Stimulated activated CD4-positive, alpha-beta T cell treated with anti-CD3 and anti-CD28 coated beads, Interleukin-4, amount 100 ng/mL, for 4 hours (primary cell): ENCODE measurements around the gene LIN28B.

Experiments
- DNase-seq, 2 experiments: peaks; one replicate each; pipeline ENCODE4 v3.0.0-alpha.2; 2020

The LIN28B gene

GRCh38 chr6:105015482-105015881 lies 58.6 kb downstream of the LIN28B start:
- no peak for DNase-seq

- no peak for DNase-seq
Observed at GRCh38 chr6:105019285-105019684, 62.4 kb downstream of the LIN28B start.

DNA sequence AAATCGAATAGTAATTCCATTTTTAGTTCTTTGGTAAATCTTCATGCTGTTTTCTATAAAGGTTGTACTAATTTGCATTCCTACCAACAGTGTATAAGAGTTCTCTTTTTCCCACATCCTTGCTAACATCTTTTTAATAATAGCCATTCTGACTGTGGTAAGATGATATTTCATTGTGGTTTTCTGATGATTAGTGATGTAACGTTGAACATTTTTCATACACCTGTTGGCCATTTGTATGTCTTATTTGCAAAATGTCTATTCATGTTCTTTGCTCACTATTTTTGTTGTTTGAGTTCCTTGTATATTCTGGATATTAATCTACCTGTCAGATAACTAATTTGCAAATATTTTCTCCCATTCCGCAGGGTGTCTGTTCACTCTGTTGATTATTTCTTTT lies 64.5 kb downstream of the LIN28B start:
- no peak for DNase-seq

DNA sequence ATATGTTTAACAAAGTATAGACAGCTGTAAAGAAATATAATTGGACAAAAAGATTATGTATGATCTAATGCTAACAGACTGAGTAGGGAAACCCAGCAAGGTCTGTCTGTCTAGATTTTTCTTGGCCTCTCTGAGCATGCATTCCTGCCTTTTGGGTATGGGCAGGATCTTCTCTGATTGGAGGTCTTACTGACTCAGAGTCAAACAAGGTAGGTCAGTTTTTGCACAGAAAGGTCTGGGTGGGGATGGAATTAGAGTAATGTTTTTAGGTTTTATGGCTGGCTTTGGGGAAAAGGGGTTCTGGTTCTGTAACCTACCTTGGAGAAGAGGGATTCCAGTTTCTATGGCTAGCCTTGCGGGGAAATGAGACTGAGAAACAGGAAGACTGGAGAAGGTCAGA lies 65.5 kb downstream of the LIN28B start:
- no peak for DNase-seq

DNA sequence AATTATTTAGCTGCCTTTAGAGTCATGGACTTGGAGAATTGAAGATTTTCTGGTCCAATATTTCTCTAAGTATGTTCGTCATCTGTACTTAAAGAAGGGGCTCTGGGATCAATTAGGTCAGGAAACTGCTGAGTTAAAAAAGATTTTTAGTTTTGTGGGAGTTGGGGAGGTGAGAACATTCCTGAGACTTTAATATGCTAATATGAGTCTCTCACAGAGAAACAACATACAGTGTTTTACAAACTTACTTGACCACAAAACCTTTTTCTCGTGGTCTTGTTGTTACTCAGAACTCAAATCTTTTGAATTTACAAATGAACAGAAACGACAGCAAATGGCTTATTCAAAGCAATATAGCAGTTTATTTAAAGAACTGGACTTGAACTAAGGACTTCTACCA lies 67.9 kb downstream of the LIN28B start:
- DNase-seq, result no peak

GRCh38 chr6:105028898-105029297 lies 72.0 kb downstream of the LIN28B start:
- no peak for DNase-seq

DNA sequence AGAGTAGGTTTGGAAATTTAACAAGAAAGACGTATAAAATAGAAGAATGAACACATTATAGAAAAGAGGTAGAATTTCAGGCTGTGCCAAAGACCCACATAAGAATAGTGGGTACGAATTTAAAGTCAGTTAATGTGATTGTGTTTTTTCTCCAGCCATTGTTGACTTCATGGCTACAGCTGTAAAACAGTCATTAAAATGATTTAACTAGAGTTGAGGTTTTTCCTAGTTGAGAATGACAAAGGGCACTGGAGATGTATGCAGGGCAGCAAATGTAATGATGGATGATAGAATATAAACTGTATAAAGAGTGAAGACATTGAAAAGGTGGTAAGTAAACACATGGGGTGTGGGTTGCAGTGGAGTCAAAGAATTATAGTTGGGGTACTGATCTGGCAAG lies 72.7 kb downstream of the LIN28B start:
- no peak for DNase-seq

- DNase-seq, result no peak
Observed at GRCh38 chr6:105034470-105034869, 77.6 kb downstream of the LIN28B start.

GRCh38 chr6:105035299-105035698 lies 78.4 kb downstream of the LIN28B start:
- DNase-seq, result no peak

- DNase-seq, result no peak
Observed at GRCh38 chr6:105036351-105036750, 79.4 kb downstream of the LIN28B start.

- no peak for DNase-seq
Observed at GRCh38 chr6:105038259-105038658, 81.4 kb downstream of the LIN28B start.

DNA sequence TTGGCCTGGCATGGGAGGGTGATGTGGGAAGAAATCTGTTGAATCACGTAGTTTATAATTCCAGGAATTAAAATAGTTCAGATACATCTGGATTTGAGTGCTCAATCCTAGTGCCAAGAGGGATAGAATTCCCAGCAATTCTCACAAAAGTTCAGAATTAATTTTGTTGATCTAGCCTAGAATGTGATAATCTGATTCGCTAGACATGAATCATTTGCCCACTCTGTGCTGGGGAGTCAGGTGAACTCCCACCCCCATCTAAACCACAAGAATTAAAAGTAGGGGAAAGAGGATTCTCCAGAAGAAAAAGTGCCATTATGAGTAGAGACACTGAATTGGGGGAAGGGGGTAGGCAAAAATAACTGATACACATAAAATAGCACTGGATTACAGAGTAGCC lies 85.0 kb downstream of the LIN28B start:
- DNase-seq, result no peak

DNA sequence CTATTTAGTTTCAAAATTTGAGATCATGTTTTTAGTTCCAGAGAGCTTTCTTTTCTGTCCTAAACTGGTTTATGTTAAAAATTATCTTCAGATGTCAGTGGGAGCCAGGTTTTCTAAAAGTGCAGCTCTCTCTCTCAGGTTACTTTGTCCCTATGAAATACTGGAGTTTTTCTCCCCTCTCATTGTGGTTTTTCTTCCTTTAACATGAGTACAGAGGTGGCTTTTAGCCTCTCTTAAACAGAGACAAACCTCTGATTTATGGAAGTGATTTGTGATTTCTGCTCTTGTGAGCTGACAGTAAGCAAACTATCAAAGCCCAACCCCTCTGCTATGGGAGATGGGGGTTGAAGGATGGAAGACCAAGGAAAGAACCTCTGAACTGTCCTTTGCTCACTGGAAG lies 85.7 kb downstream of the LIN28B start:
- DNase-seq, result no peak

- no peak for DNase-seq
Observed at GRCh38 chr6:105043979-105044378, 87.1 kb downstream of the LIN28B start.

DNA sequence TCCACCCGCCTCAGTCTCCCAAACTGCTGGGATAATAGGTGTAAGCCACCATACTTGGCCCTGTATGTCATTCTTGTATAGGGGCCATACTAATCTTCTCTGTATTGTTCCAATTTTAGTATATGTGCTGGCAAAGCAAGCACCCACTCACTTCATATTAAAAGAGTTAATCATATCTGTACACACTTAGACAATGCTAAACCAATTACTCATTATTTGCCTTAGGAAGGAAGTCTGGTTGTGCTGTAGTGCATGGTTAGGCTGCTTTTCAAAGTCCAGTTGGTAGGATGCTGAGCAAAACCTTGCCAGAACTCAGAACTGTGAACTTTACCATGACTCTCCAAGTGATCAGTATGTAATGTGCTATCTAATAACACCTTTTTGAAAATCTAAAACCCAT lies 88.6 kb downstream of the LIN28B start:
- DNase-seq, result no peak

- DNase-seq, result no peak
Observed at GRCh38 chr6:105051941-105052471, 95.1 kb downstream of the LIN28B start.

DNA sequence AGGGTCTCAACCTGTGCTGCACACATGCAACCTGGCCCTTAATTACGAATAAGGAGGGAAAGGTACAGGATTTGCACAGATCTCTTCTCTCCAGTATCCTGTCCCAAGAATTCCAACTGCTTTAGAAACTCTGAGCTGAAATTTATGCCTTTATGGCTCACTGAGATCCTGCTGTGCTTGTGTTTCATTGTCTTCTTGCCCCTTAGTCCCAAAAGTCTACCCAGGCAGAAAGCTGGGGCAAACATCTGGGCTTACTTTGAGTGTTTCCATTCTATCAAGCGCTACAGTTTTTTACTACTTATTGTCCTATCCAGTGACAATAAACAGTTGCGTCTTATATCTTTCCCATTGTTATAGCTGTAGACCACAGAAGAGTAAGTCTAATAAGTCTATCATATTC lies 99.7 kb downstream of the LIN28B start:
- DNase-seq, result no peak

GRCh38 chr6:105057160-105057559 lies 100.3 kb downstream of the LIN28B start:
- no peak for DNase-seq

DNA sequence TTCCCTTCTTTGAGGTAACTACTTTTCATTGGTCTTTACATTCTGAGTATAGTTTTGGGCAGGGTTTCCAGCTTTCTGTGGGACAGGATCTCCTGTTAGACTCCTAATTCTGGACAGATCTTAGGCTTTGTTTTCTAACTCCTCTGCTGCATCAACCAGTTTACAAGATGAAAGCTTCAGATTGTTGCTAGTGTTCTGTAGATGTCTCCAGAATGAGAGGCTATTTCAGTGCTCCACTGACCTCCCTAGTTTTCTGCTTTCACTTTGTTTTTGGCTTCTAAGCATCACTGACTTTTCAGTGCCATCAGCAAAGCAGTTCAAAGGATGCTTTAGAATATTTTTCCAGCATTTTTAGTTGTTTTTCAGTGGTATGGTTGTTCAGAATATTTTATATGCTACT lies 101.4 kb downstream of the LIN28B start:
- no peak for DNase-seq

- DNase-seq, result no peak
Observed at GRCh38 chr6:105058846-105059245, 101.9 kb downstream of the LIN28B start.

GRCh38 chr6:105066233-105066632 lies 109.3 kb downstream of the LIN28B start:
- DNase-seq, result no peak

- DNase-seq, result no peak
Observed at GRCh38 chr6:105066836-105067235, 109.9 kb downstream of the LIN28B start.

DNA sequence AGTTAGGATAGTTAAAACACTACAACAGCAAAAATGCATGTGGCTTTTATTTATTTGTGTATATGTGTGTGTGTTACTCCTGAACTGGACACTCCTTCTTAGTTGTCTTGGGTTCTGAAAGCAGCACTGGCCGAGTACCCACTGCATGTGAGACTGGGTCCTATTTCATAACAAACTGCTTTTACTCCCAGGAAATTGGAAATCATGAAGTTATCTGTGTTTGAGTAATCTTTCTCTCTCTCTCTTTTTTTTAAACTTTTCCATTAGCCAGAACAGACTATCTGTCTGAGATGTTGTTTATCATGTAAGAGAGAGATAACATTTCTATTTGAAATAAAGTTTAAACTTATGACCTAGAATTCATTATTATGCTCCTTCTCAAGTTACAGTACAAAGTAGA lies 110.4 kb downstream of the LIN28B start:
- DNase-seq, result no peak

DNA sequence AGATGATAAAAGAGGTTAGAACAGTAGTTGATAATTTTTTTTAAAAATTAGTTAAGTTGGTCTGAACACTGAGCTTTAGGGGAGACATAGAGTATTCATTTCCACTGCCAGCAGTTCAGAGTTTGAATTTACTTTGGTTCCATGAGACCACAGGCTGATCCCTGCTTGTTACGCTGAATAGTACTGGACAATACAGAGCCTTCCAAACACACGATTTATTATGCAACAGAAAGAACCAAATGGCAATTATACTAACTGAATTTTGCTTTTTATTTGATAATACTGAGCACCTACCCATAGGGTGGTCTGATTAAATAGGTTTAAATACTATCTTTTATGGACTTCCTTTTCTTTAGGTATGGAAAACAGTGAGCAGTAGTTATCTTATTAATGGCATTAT lies 111.5 kb downstream of the LIN28B start:
- no peak for DNase-seq

DNA sequence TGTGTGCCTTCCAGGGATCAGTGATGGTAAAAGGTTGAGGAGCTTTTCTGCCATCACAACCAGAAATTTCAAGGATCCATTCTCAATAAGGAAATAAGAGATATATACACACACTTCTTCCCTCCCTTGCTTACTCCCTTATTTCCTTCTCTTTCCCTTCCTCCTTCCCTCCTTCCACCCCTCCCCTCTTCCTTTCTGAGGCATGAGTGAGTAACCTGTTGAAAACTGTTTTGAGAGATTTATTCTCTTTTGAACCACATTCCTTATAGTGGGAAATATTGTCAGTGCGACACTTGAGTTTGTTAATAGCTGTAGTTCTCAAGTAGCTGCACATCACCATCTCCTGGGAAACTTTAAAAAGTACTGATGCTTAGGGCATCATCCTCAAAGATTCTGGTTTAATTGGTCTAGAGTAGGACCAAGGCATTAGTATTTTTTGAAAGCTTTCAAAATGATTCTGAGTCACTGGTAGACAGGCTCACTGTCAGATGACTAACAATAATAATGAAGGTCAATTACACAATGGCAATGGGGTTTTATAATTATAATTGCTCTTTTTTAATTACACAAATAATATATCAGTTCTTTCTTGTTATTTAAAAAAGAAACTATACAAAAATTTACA lies 113.0 kb downstream of the LIN28B start:
- DNase-seq, result no peak
